GM06990 (cell line): ENCODE results near the gene ZBTB7B.

Experiments
- DNase-seq: peaks from one replicate; pipeline ENCODE4 v3.0.0-alpha.2; 2011; ENCODE audit not compliant: insufficient read length; ENCODE audit errors: extremely low read depth
- H3K27me3 ChIP-seq: replicated peaks from 2 replicates; pipeline ENCODE4 v1.6.0; 2011; ENCODE audit warnings: low read length; ENCODE audit not compliant: control insufficient read depth, insufficient read depth
- H3K36me3 ChIP-seq: 2 replicates; pipeline ENCODE4 v1.5.1; 2011; ENCODE audit warnings: low read length; ENCODE audit not compliant: control insufficient read depth, insufficient read depth
- H3K4me3 ChIP-seq: replicated peaks from 2 replicates; pipeline ENCODE4 v1.5.1; 2011; ENCODE audit warnings: low read depth, mild to moderate bottlenecking, control low read depth, low read length
- TF ChIP-seq, protein P1 (sequence below): IDR thresholded peaks from 2 replicates; pipeline ENCODE4 v1.5.1; 2011; ENCODE audit warnings: low read length, control low read depth, mild to moderate bottlenecking, inconsistent platforms; ENCODE audit not compliant: insufficient read depth, poor library complexity, severe bottlenecking

The ZBTB7B gene

DNA sequence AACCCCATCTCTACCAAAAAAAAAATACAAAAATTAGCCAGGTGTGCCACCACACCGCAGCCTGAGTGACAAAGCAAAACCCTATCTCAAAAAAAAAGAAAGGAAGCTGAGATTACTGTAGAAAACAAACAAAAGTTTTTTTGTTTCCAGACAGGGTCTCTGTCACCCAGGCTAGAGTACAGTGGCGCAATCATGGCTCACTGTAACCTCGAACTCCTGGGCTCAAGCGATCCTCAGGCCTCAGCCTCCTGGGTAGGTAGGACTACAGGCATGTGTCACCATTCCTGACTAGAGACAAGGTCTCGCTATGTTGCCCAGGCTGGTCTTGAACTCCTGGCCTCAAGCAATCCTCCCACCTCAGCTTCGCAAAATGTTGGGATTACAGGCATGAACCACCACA is 38.2 kb upstream of the ZBTB7B start:
- peaks cover 42% of the 10 kb centered on the region for H3K36me3 ChIP-seq
- TF ChIP-seq, protein P1, sequence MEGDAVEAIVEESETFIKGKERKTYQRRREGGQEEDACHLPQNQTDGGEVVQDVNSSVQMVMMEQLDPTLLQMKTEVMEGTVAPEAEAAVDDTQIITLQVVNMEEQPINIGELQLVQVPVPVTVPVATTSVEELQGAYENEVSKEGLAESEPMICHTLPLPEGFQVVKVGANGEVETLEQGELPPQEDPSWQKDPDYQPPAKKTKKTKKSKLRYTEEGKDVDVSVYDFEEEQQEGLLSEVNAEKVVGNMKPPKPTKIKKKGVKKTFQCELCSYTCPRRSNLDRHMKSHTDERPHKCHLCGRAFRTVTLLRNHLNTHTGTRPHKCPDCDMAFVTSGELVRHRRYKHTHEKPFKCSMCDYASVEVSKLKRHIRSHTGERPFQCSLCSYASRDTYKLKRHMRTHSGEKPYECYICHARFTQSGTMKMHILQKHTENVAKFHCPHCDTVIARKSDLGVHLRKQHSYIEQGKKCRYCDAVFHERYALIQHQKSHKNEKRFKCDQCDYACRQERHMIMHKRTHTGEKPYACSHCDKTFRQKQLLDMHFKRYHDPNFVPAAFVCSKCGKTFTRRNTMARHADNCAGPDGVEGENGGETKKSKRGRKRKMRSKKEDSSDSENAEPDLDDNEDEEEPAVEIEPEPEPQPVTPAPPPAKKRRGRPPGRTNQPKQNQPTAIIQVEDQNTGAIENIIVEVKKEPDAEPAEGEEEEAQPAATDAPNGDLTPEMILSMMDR, result no peak
- no peak overlapping the region for H3K4me3 ChIP-seq
- DNase-seq, result no peak
- no peaks in the 10 kb centered on the region for H3K27me3 ChIP-seq

DNA sequence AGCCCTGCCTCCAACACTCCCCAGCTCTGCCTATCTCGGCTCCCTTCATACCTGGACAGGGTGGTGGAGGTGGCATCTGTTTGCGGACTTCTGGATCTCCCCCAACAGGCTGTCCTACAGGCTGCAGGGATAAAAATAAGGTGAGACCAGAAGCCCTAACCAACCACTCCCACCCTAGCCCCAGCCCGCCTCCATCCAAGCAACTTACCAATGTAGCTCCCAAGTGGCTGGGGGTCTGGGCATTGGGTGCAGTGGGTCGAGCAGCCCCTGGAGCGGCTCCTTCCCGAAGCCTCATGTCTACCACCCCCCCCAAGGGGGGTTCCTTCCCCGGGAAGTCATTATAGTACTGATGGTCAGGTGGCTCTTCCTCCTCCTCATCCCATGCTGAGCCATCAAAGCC is 36.5 kb upstream of the ZBTB7B start:
- Histone ChIP-seq H3K4me3 (no peak overlapping the region), H3K36me3 (peaks cover 41% of the 10 kb centered on the region), H3K27me3 (no peaks in the 10 kb centered on the region)
- no peak for DNase-seq
- TF ChIP-seq, protein P1, result no peak

DNA sequence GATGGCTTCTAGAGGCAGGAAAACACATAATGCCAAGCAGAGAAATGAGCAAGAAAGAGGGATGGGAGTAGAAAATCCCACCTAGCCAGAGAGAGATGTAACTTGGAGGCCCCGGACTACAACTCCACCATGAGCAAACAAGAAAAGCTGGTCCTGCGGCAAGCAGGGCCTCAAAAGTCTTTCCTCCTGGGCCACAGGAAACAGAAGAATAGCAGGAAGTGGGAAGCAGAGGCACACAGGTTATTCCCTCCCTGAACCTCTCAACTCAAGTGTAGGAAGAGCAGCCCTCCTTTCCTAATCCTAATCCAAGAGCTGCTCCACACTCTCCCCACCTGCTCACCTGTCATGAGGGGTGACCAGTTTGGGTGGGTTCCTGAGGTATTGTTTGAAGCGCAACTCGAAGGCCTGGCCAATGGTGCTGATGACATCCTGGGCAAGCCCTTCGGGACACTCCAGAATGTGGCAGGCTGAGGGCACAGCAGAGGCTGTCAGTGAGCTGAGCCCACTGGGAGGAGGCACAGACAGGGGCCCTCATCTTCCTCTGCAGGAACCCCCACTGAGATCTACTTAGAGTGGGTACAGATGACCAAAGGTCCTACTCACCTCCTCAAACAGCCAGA is 35.2 kb upstream of the ZBTB7B start:
- Histone ChIP-seq H3K27me3 (no peaks in the 10 kb centered on the region), H3K4me3 (no peak overlapping the region), H3K36me3 (peaks cover 41% of the 10 kb centered on the region)
- DNase-seq, result no peak
- TF ChIP-seq, protein P1, result no peak

DNA sequence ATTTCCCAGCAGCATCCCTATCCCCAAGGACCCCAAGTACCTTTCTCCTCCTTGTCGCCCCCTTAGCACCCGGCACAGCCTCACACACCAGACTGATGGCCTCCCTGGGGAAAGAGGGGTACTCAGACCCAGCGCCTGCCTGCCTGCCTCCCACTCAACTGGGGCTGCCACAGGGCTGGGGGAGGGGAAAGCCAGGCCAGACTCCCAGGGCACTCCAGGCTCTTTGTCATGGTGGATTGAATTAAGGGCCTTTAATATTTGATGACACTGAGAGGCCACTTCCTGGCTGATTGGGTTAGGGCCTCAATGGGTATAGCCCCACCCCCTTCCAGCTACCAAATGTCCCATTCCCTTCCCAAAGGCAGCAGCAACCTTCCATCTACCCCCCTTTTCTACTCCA is 33.9 kb upstream of the ZBTB7B start:
- Histone ChIP-seq H3K4me3 (no peak overlapping the region; the same call in 1 of the 2 replicates), H3K36me3 (peaks cover 36% of the 10 kb centered on the region), H3K27me3 (no peaks in the 10 kb centered on the region)
- TF ChIP-seq, protein P1, result no peak
- DNase-seq, result no peak

DNA sequence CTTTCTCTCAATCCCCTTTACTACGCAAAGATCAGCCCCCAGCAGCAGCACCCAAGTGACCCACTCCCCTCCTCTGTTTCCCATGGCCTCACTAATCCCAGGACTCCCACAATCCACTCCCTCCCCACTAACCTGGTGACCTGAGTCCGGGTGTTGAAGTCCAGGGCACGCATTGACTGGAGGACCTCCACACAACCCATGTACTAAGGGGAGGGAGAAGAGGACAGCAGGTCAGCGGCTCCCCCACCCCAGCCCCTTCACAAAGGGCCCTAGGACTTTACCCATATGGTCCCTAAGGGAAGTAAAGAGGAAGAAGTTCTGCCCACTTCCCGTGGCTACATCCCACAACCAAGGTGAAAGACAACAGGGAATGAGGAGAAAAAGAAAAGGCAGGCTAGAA is 33.4 kb upstream of the ZBTB7B start:
- Histone ChIP-seq H3K36me3 (peaks cover 34% of the 10 kb centered on the region), H3K4me3 (peak overlapping the region; percentile 32), H3K27me3 (no peaks in the 10 kb centered on the region)
- TF ChIP-seq, protein P1, result no peak
- DNase-seq, result no peak
